GM23338 (cell line): ENCODE measurements around the gene IRF8. TPM values are rescaled to one million over a fixed set of nuclear protein-coding genes. Genes with fewer than 3 reads are reported as not detected.

Experiments
- ATAC-seq: fragments of 200-7000 bp; cut with Tn5 transposase; 3 replicates; pipeline ENCODE4 v1.9.1; 2020
- DNase-seq: peaks from one replicate; pipeline ENCODE4 v3.0.0-alpha.2; 2015; ENCODE audit warnings: low spot score
- H2AFZ ChIP-seq: fragments of 200-600 bp; sonication (generic); 2 replicates; pipeline ENCODE4 v1.8.0; 2016; ENCODE audit warnings: antibody characterized with exemption, mild to moderate bottlenecking, moderate library complexity
- H3F3A ChIP-seq: fragments of 200-600 bp; sonication (generic); replicated peaks from 2 replicates; pipeline ENCODE4 v1.8.0; 2017; ENCODE audit warnings: antibody characterized with exemption, mixed run types, low read depth
- H3K27ac ChIP-seq: fragments of 200-600 bp; sonication (generic); 2 replicates; pipeline ENCODE4 v1.6.1; 2016; ENCODE audit warnings: low read depth
- H3K27me3 ChIP-seq: fragments of 200-600 bp; sonication (generic); 2 replicates; pipeline ENCODE4 v1.8.0; 2016; ENCODE audit warnings: mild to moderate bottlenecking, mixed run types, moderate library complexity; ENCODE audit not compliant: insufficient read depth
- H3K36me3 ChIP-seq: fragments of 200-600 bp; sonication (generic); 2 replicates; pipeline ENCODE4 v1.8.0; 2016; ENCODE audit warnings: mild to moderate bottlenecking; ENCODE audit not compliant: insufficient read depth
- H3K4me1 ChIP-seq: fragments of 200-600 bp; sonication (generic); 2 replicates; pipeline ENCODE4 v1.8.0; 2016; ENCODE audit warnings: mild to moderate bottlenecking, moderate library complexity; ENCODE audit not compliant: insufficient read depth
- H3K4me2 ChIP-seq: fragments of 200-600 bp; sonication (generic); 2 replicates; pipeline ENCODE4 v1.7.1; 2017; ENCODE audit warnings: mixed run types
- H3K4me3 ChIP-seq: fragments of 200-600 bp; sonication (generic); 2 replicates; pipeline ENCODE4 v1.6.1; 2016; ENCODE audit warnings: mixed run types
- H3K79me2 ChIP-seq: fragments of 200-600 bp; sonication (generic); replicated peaks from 2 replicates; pipeline ENCODE4 v1.8.0; 2017; ENCODE audit warnings: mild to moderate bottlenecking; ENCODE audit not compliant: insufficient read depth
- H3K9me2 ChIP-seq: fragments of 200-600 bp; sonication (generic); 2 replicates; pipeline ENCODE4 v1.8.0; 2017; ENCODE audit not compliant: insufficient read depth
- H4K20me1 ChIP-seq: fragments of 200-600 bp; sonication (generic); replicated peaks from 2 replicates; pipeline ENCODE4 v1.8.0; 2017; ENCODE audit warnings: mild to moderate bottlenecking; ENCODE audit not compliant: insufficient read depth
- H3K27ac Mint-ChIP-seq: 2 replicates; pipeline ENCODE4 v1.8.0; 2020; ENCODE audit warnings: inconsistent platforms, mild to moderate bottlenecking, moderate library complexity, mixed read lengths
- H3K27me3 Mint-ChIP-seq: 3 replicates; pipeline ENCODE4 v1.8.0; 2022; ENCODE audit warnings: low read depth, mild to moderate bottlenecking, moderate library complexity, mixed read lengths, inconsistent platforms; ENCODE audit not compliant: insufficient read depth, poor library complexity
- H3K36me3 Mint-ChIP-seq: 3 replicates; pipeline ENCODE4 v1.8.0; 2021; ENCODE audit warnings: low read depth, mild to moderate bottlenecking, inconsistent platforms, moderate library complexity, mixed read lengths
- H3K4me1 Mint-ChIP-seq: 3 replicates; pipeline ENCODE4 v1.8.0; 2020; ENCODE audit warnings: mild to moderate bottlenecking, inconsistent platforms, mixed read lengths
- H3K4me3 Mint-ChIP-seq: 3 replicates; pipeline ENCODE4 v1.8.0; 2021; ENCODE audit warnings: moderate library complexity, mild to moderate bottlenecking, inconsistent platforms, mixed read lengths
- H3K9me3 Mint-ChIP-seq: 3 replicates; pipeline ENCODE4 v1.8.0; 2020; ENCODE audit warnings: moderate library complexity, mild to moderate bottlenecking, inconsistent platforms, mixed read lengths
- CREB1 ChIP-seq: fragments of 250-450 bp; sonication (Bioruptor Pico); IDR thresholded peaks from 2 replicates; pipeline ENCODE4 v1.5.0; 2020; ENCODE audit warnings: low read depth, mild to moderate bottlenecking, moderate library complexity
- ETS1 ChIP-seq: IDR thresholded peaks from 2 replicates; pipeline ENCODE4 v1.6.1; 2016; ENCODE audit warnings: antibody characterized with exemption
- EZH2 ChIP-seq: fragments of 200-600 bp; sonication (generic); IDR thresholded peaks from one replicate; pipeline ENCODE4 v1.8.0; 2017; ENCODE audit warnings: antibody characterized with exemption, mild to moderate bottlenecking, low read depth; ENCODE audit not compliant: unreplicated experiment
- EZH2phosphoT487 ChIP-seq: fragments of 200-600 bp; sonication (generic); IDR thresholded peaks from one replicate; pipeline ENCODE4 v1.8.1; 2018; ENCODE audit warnings: antibody characterized with exemption; ENCODE audit not compliant: unreplicated experiment
- JUNB ChIP-seq: IDR thresholded peaks from one replicate; pipeline ENCODE4 v1.6.1; 2016; ENCODE audit warnings: antibody characterized with exemption; ENCODE audit not compliant: unreplicated experiment
- NANOG ChIP-seq: IDR thresholded peaks from 2 replicates; pipeline ENCODE4 v1.6.1; 2016; ENCODE audit warnings: antibody characterized with exemption, borderline replicate concordance
- REST ChIP-seq: IDR thresholded peaks from one replicate; pipeline ENCODE4 v1.6.1; 2018; ENCODE audit warnings: antibody characterized with exemption; ENCODE audit not compliant: unreplicated experiment
- STAT1 ChIP-seq: IDR thresholded peaks from one replicate; pipeline ENCODE4 v1.6.1; 2016; ENCODE audit warnings: antibody characterized with exemption; ENCODE audit not compliant: unreplicated experiment
- ZNF114 ChIP-seq: fragments of 250-450 bp; sonication (Bioruptor Pico); IDR thresholded peaks from 2 replicates; pipeline ENCODE4 v1.5.0; 2020; ENCODE audit warnings: mild to moderate bottlenecking, moderate library complexity
- ZNF331 ChIP-seq: fragments of 250-450 bp; sonication (Bioruptor Pico); IDR thresholded peaks from 2 replicates; pipeline ENCODE4 v1.5.0; 2020; ENCODE audit warnings: low read depth, mild to moderate bottlenecking, moderate library complexity
- ZNF462 ChIP-seq: fragments of 250-450 bp; sonication (Bioruptor Pico); IDR thresholded peaks from 2 replicates; pipeline ENCODE4 v1.5.0; 2020; ENCODE audit warnings: mild to moderate bottlenecking, moderate library complexity
- polyA plus RNA-seq: library from polyadenylated mRNA; unstranded; fragments of >200 nt; fragmentation: Nextera tagmentation; extraction: Ambion mirVana; gene quantifications from 2 replicates; pipeline ENCODE4 v1.2.1, GENCODE V29; 2016
- total RNA-seq: library from RNA; depleted of rRNA; stranded (reverse); fragments of >200 nt; shearing (Covaris generic); gene quantifications from 2 replicates; pipeline ENCODE4 v1.2.3, GENCODE V29; 2014
- TF ChIP-seq, protein P1 (sequence below), 2 experiments: fragments of 200-600 bp in 1 of 2; sonication (generic) in 1 of 2; conservative IDR thresholded peaks; 2 replicates each; pipeline versions ENCODE4 v1.5.1 to v1.6.1; 2016 to 2017; ENCODE audit warnings: antibody characterized with exemption in 2 of 2, low read depth in 2 of 2, mild to moderate bottlenecking in 2 of 2, moderate library complexity in 1 of 2

Gene IRF8
- total and polyA plus RNA-seq, 2 experiments from 2014 or later: 0.47 to 2.8 TPM

DNA sequence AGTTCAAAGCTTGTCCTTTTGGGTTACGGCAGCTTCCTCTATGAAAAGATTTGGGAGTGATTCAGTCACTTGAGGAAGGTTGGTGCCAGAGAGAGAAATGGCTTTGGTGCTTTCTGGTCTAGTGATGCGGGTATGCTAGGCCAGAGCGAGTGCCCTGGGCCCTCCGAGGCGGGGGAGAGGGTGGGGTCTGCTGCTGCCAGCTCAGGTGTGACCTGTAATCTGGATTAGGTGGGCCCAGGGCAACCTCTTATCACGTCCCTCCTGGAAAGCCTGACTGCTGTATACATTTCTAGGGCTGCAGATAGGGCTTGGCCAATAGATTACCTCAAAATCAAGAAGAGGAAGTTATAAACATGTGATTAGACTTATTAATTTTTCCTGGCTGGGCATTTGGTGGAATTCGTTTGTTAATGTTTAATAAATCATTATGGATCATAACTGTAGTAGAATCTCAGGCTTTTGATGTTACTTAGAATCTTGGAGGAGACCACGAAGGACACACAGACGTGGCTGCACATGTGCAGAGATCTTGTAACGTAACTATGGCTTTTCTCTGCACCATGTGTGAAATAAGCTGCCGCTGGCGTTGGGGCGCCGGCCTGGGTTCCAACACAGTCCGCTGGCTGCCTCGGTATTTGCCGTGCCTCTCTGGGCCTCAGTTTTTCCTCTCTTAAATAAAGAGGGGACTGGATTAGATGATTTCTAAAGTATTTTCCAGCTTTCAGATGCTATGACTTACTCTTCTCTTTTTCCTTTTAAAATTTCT, 1.2 kb downstream of the IRF8 start:
- H3K4me3 ChIP-seq: no peak overlapping the region

More for the DNA sequence above, 1.2 kb downstream of the IRF8 start:
- peaks cover 52% of the 10 kb centered on the region for H3K27me3 ChIP-seq
- Mint-ChIP-seq H3K4me1 (peaks cover 4% of the 10 kb centered on the region), H3K27me3 (peaks cover 44% of the 10 kb centered on the region), H3K4me3 (no peak overlapping the region), H3K27ac (no peak overlapping the region), H3K36me3 (no peaks in the 10 kb centered on the region), H3K9me3 (no peaks in the 10 kb centered on the region)
- ATAC-seq: no peak
- H3K79me2 ChIP-seq: no peaks in the 10 kb centered on the region
- 0 out of 2 replicates have a peak, but pooled peaks cover 6% of the 10 kb centered on the region for H3F3A ChIP-seq
- no peaks in the 10 kb centered on the region for H3K36me3 ChIP-seq
- H3K9me2 ChIP-seq: peaks cover under 1% of the 10 kb centered on the region; the same call in 1 of the 2 replicates
- H3K4me1 ChIP-seq: peaks cover 7% of the 10 kb centered on the region; the same call in 1 of the 2 replicates
- no peak for DNase-seq
- H3K27ac ChIP-seq: no peak overlapping the region
- no peak overlapping the region for H3K4me2 ChIP-seq
- H4K20me1 ChIP-seq: no peaks in the 10 kb centered on the region
- H2AFZ ChIP-seq: no peak overlapping the region
- TF ChIP-seq ZNF331 (CRISPR knock-in tag) (no peak), STAT1 (no peak), REST (no peak), ZNF462 (CRISPR knock-in tag) (no peak), NANOG (no peak), EZH2phosphoT487 (no peak), JUNB (no peak), ZNF114 (no peak), ETS1 (no peak), EZH2 (no peak), CREB1 (CRISPR knock-in tag) (no peak)
- TF ChIP-seq, protein P1, sequence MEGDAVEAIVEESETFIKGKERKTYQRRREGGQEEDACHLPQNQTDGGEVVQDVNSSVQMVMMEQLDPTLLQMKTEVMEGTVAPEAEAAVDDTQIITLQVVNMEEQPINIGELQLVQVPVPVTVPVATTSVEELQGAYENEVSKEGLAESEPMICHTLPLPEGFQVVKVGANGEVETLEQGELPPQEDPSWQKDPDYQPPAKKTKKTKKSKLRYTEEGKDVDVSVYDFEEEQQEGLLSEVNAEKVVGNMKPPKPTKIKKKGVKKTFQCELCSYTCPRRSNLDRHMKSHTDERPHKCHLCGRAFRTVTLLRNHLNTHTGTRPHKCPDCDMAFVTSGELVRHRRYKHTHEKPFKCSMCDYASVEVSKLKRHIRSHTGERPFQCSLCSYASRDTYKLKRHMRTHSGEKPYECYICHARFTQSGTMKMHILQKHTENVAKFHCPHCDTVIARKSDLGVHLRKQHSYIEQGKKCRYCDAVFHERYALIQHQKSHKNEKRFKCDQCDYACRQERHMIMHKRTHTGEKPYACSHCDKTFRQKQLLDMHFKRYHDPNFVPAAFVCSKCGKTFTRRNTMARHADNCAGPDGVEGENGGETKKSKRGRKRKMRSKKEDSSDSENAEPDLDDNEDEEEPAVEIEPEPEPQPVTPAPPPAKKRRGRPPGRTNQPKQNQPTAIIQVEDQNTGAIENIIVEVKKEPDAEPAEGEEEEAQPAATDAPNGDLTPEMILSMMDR (conservative IDR thresholded peaks at IDR 0.05; ENCODE audit: low read depth in 2 of 2): no peak
